Heart right ventricle (tissue), 16 donors: ENCODE results near the gene SHROOM1. TPM values are rescaled to one million over a fixed set of nuclear protein-coding genes. Genes with fewer than 3 reads are reported as not detected.

Experiments
- ATAC-seq, 8 donors: fragments of 200-7000 bp; cut with Tn5 transposase; one replicate each; pipeline ENCODE4 v1.9.1; 2020; ENCODE audit warnings: mild to moderate bottlenecking in 8 of 8, moderate library complexity in 8 of 8, moderate number of reproducible peaks in 1 of 8
- DNase-seq, 2 donors: peaks; one replicate each; pipeline ENCODE4 v3.0.0-alpha.2; 2020
- H3K27ac ChIP-seq, 10 donors: fragments of 200-600 bp; sonication (generic) in 2 of 10; one replicate each; pipeline versions ENCODE4 v1.5.0 to v1.8.0; 2020 to 2022; ENCODE audit warnings: mild to moderate bottlenecking in 3 of 10
- H3K27me3 ChIP-seq, 7 donors: fragments of 200-600 bp; one replicate each; pipeline ENCODE4 v1.8.0; 2021 to 2022; ENCODE audit warnings: mild to moderate bottlenecking in 2 of 7
- H3K36me3 ChIP-seq, 9 donors: fragments of 200-600 bp; sonication (generic) in 1 of 9; one replicate each; pipeline versions ENCODE4 v1.5.0 to v1.8.0; 2020 to 2022; ENCODE audit warnings: mild to moderate bottlenecking in 2 of 9
- H3K4me1 ChIP-seq, 9 donors: fragments of 200-600 bp; sonication (generic) in 1 of 9; one replicate each; pipeline versions ENCODE4 v1.5.0 to v1.8.0; 2020 to 2022; ENCODE audit warnings: mild to moderate bottlenecking in 4 of 9
- H3K4me3 ChIP-seq, 10 donors: fragments of 200-600 bp; sonication (generic) in 2 of 10; one replicate each; pipeline versions ENCODE4 v1.5.0 to v1.8.0; 2020 to 2022; ENCODE audit warnings: mild to moderate bottlenecking in 7 of 10, moderate library complexity in 2 of 10
- H3K9me3 ChIP-seq, 11 donors: fragments of 200-600 bp in 10 of 11; sonication (generic) in 2 of 11; one replicate each; pipeline versions ENCODE4 v1.5.0 to v1.8.0; 2013 to 2022; ENCODE audit warnings: mild to moderate bottlenecking in 2 of 11, control low read depth in 1 of 11, moderate library complexity in 1 of 11
- WGBS, 2 donors: extraction: QIAGEN DNeasy Blood & Tissue Kit; methylation state at CpG; one replicate each; pipeline ENCODE4 v1.1.7; 2013; ENCODE audit warnings: inconsistent platforms in 1 of 2; 5-methylcytosine and 5-hydroxymethylcytosine counted together
- intact Hi-C, 10 donors: fragments of 100-400 bp; cut with DNase I; formaldehyde crosslinking; loops; one replicate each; pipeline versions ENCODE4 v1.11.1 to v1.14.2; 2022
- polyA plus RNA-seq, 2 donors: library from polyadenylated mRNA; stranded (reverse); fragments of 200-250 nt; gene quantifications; one replicate each; pipeline ENCODE4 v1.2.3, GENCODE V29; 2013
- total RNA-seq, 10 donors: library from RNA; stranded (reverse); fragmentation: NEBNext Ultra II Directional in 3 of 10; extraction: Animal tissue kit (Norgen Biotek cat#: 25700) in 3 of 10; gene quantifications; one replicate each; pipeline versions ENCODE4 v1.2.1 to v1.2.4, GENCODE V29; 2021 to 2023
- TF ChIP-seq, protein P1 (sequence below), 9 donors: fragments of 200-600 bp; sonication (generic) in 2 of 9; IDR thresholded peaks; one replicate each; pipeline versions ENCODE4 v1.5.0 to v1.8.0; 2021 to 2022; ENCODE audit warnings: antibody characterized with exemption in 9 of 9, mild to moderate bottlenecking in 5 of 9, moderate library complexity in 1 of 9
- donor health status: Arrhythmogenic right ventricular cardiomyopathy.
- donor health status: ischemic (EF 13 %, LVEDD 7.1; RV severe dilation, severe dysfunction).
- donor health status: healthy with polysubstance abuse.
- donor health status: DM: no; HTN: yes; CAD: no.
- donor health status: DM: no; HTN: no; CAD: no.
- donor health status: ischemic (EF 25% LVEDD 6.9; RV normal size, moderate dysfunction).
- donor health status: ischemic (EF 25% LVEDD 5.7; RV mildly dilated, moderate dysfunction).
- donor health status: healthy.
- donor health status: DM: yes; HTN: yes; CAD: no.
- donor health status: Ischemic cardiomyopathy.
- donor health status: ischemic (EF 35%, LVEDD 5.7; RV mildly dilated, moderate dysfunction).
- donor health status: nonischemic (EF 11% LVEDD 7.7; RV severe dilation, severe dysfunction).
- donor health status: DM: yes; HTN: yes; CAD: no.
- donor health status: PGD.
- donor health status: ischemic (EF 29% LVEDD 5.4; RV normal size, mild dysfunction).
- donor health status: nonischemic (EF 23%, LVEDD 6.1; RV moderate dilation, normal function).

SHROOM1 gene
- total and polyA plus RNA-seq, 12 donors: 3.2 to 10.8 (median 4.1) TPM

DNA sequence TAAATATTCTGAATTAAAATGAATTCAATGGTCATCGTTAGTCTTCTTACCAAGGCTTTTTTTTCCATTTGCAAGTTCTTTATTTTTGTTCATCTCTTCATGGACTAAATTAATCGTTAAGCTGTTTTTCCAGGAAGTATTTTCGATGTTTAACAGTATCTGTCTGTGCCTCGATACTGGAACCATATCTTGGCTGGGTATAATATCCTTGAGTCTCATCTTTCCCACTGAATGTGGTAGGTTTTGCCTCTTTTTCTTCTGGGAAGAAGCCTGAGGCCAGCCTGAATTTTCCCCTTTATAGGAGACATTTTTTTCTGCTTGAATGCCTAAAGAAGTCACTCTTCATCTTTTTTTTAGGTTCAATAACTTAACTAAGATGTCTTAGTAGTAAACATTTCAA, 49.4 kb downstream of the SHROOM1 start:
- Histone ChIP-seq H3K27me3 (peaks cover 0 to 35% (median 0%) of the 10 kb centered on the region in 7 donors), H3K9me3 (no peaks in the 10 kb centered on the region), H3K27ac (no peak overlapping the region), H3K4me3 (no peak overlapping the region), H3K4me1 (peaks cover 0 to 34% (median 9%) of the 10 kb centered on the region in 9 donors), H3K36me3 (no peaks in the 10 kb centered on the region)
- WGBS, 2 donors: 94 to 96% methylated on average over 4 of the region's 4 CpGs
- TF ChIP-seq, protein P1, sequence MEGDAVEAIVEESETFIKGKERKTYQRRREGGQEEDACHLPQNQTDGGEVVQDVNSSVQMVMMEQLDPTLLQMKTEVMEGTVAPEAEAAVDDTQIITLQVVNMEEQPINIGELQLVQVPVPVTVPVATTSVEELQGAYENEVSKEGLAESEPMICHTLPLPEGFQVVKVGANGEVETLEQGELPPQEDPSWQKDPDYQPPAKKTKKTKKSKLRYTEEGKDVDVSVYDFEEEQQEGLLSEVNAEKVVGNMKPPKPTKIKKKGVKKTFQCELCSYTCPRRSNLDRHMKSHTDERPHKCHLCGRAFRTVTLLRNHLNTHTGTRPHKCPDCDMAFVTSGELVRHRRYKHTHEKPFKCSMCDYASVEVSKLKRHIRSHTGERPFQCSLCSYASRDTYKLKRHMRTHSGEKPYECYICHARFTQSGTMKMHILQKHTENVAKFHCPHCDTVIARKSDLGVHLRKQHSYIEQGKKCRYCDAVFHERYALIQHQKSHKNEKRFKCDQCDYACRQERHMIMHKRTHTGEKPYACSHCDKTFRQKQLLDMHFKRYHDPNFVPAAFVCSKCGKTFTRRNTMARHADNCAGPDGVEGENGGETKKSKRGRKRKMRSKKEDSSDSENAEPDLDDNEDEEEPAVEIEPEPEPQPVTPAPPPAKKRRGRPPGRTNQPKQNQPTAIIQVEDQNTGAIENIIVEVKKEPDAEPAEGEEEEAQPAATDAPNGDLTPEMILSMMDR (IDR thresholded peaks at IDR 0.05): no peak
- DNase-seq: no peak
- ATAC-seq: no peak
- intact Hi-C loops: no loop called here

DNA sequence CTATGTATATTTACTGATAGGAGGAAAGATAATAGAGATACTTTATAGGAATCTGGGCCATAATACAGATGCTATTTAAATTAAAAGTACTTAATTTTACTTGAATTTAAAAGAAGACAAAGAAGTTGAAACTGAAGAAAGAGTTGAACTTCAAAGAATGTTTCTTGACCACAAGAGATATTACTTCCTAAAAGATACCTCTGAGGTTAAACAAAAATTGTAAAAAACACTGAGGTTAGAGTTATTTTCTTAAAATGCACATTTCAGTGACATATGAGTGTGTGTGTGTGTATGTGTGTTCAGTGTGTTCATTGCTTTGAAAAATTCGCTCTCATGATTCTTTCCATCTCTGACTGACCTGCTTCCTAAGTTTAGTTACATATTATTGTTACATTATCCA, 49.9 kb downstream of the SHROOM1 start:
- no peaks in the 10 kb centered on the region for H3K36me3 ChIP-seq
- TF ChIP-seq, protein P1 (IDR thresholded peaks at IDR 0.05): no peak
- no peak overlapping the region for H3K4me3 ChIP-seq
- DNase-seq (no peak), ATAC-seq (no peak)
- peaks cover 0 to 39% (median 0%) of the 10 kb centered on the region in 7 donors for H3K27me3 ChIP-seq
- intact Hi-C loops: no loop called here
- no peaks in the 10 kb centered on the region for H3K9me3 ChIP-seq
- 97 to 100% methylated on average over 1 of the region's 1 CpG for WGBS, 2 donors
- H3K4me1 ChIP-seq: peaks cover 0 to 37% (median 12%) of the 10 kb centered on the region in 9 donors
- no peak overlapping the region for H3K27ac ChIP-seq

DNA sequence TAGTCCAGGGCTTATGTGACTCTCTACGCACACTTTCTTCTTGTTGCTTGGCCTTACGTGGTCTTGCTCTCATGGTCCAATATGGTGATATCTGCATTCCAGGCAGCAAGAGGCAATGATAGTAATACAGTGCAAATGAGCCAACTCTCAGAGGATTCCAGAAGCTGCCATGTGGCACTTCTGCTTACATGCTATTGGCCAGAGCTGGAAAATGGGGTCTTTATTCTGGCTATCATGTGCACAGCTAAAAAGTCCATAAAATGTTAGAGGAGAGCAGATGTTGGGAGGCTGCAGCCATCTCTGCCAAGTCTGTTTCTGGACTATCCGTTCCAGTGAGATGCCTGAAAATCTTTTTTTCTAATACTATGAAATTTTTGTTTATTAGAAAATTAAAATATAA, 50.5 kb downstream of the SHROOM1 start:
- TF ChIP-seq, protein P1 (IDR thresholded peaks at IDR 0.05): no peak
- Histone ChIP-seq H3K36me3 (no peaks in the 10 kb centered on the region), H3K27ac (no peak overlapping the region), H3K4me3 (no peak overlapping the region), H3K9me3 (no peaks in the 10 kb centered on the region), H3K4me1 (peaks cover 0 to 41% (median 18%) of the 10 kb centered on the region in 9 donors), H3K27me3 (peaks cover 0 to 40% (median 0%) of the 10 kb centered on the region in 7 donors)
- ATAC-seq: no peak
- intact Hi-C loops: loop anchor here in 1 of 10 donors (5.0 kb wide), 1 partner anchor 43 kb away; the partner anchor contains the start of gene KIF3A
- 91 to 92% methylated on average over 3 of the region's 3 CpGs for WGBS, 2 donors
- DNase-seq: no peak

DNA sequence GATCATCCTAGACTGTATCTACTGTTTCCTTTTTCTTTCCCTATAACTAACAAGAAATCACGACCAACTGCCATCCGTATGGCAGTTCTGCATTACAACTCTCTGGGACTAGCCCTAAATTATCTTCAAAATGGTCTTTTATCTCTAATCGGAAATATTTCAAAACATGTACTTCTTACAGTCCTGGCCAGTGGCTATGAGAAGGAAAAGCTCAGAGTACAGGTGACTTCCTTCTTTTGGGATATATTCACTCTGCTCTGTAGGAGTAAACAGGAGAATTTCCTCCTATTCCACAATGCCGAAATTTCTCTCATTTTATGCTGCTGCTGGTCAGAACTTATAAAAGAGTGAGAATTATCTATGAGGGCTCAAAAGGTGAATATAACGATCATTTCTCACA, 51.6 kb downstream of the SHROOM1 start:
- no peaks in the 10 kb centered on the region for H3K9me3 ChIP-seq
- no peaks in the 10 kb centered on the region for H3K36me3 ChIP-seq
- H3K4me1 ChIP-seq: peaks cover 3 to 52% (median 28%) of the 10 kb centered on the region in 9 donors
- intact Hi-C loops: loop anchor here in 1 of 10 donors (5.0 kb wide), 1 partner anchor 42 kb away; the partner anchor contains the start of gene KIF3A
- peaks cover 0 to 40% (median 0%) of the 10 kb centered on the region in 7 donors for H3K27me3 ChIP-seq
- no peak for ATAC-seq
- 76 to 93% methylated on average over 5 of the region's 5 CpGs for WGBS, 2 donors
- no peak overlapping the region for H3K27ac ChIP-seq
- TF ChIP-seq, protein P1 (IDR thresholded peaks at IDR 0.05): no peak
- DNase-seq: no peak
- no peak overlapping the region for H3K4me3 ChIP-seq
